Cardiac fibroblast (primary cell): ENCODE results near the gene NOS1AP.

ENCODE experiments used
- DNase-seq, 2 donors: peaks; one replicate each; pipeline versions ENCODE4 v3.0.0 to v3.0.0-alpha.2; 2010; ENCODE audit warnings: low read depth in 2 of 2
- H3K4me3 ChIP-seq, 2 donors: replicated peaks in 1 of 2; 1 replicate in 1 of 2; 2 replicates in 1 of 2; pipeline ENCODE4 v1.5.1; 2011; ENCODE audit warnings: low read depth in 2 of 2, low read length in 2 of 2, mild to moderate bottlenecking in 2 of 2, moderate library complexity in 1 of 2
- CTCF ChIP-seq: IDR thresholded peaks from one replicate; pipeline ENCODE4 v1.5.1; 2011; ENCODE audit warnings: low read depth, mild to moderate bottlenecking, low read length, inconsistent platforms

NOS1AP gene

GRCh38 chr1:162130308-162130707, 60.8 kb downstream of the NOS1AP start:
- H3K4me3 ChIP-seq: no peak overlapping the region
- no peak for DNase-seq
- TF ChIP-seq CTCF: no peak

GRCh38 chr1:162131400-162132321, 62.2 kb downstream of the NOS1AP start:
- TF ChIP-seq CTCF: no peak

GRCh38 chr1:162133566-162133965, 64.1 kb downstream of the NOS1AP start:
- no peak for TF ChIP-seq CTCF
- no peak overlapping the region for H3K4me3 ChIP-seq
- DNase-seq: peak in 1 of 2 donors; percentile 5

More at GRCh38 chr1:162131400-162132321, 62.2 kb downstream of the NOS1AP start:
- DNase-seq: no peak
- H3K4me3 ChIP-seq: no peak overlapping the region

GRCh38 chr1:162134646-162135045, 65.2 kb downstream of the NOS1AP start:
- no peak for TF ChIP-seq CTCF
- H3K4me3 ChIP-seq: no peak overlapping the region
- no peak for DNase-seq

GRCh38 chr1:162135271-162135775, 65.8 kb downstream of the NOS1AP start:
- no peak for TF ChIP-seq CTCF
- DNase-seq: no peak
- H3K4me3 ChIP-seq: no peak overlapping the region

- no peak for TF ChIP-seq CTCF
- peak; percentile 77 to 84 for DNase-seq
- H3K4me3 ChIP-seq: no peak overlapping the region
These were observed 67.3 kb downstream of the NOS1AP start for GRCh38 chr1:162136760-162137159.
